IMR-90 (cell line): ENCODE measurements around the gene RAPH1. TPM values are rescaled to one million over a fixed set of nuclear protein-coding genes. Genes with fewer than 3 reads are reported as not detected.

Experiments
- ATAC-seq: fragments of 200-7000 bp; cut with Tn5 transposase; 2 replicates; pipeline ENCODE4 v1.9.1; 2020; ENCODE audit warnings: low read depth, mild to moderate bottlenecking, moderate library complexity
- BruUV-seq: library from RNA; stranded (reverse); fragments of 400-500 nt; replicated peaks from 2 replicates; lab custom pipeline; 2021; lab: Mats Ljungman, UMichigan
- CTCF ChIA-PET: fragments of 300-600 bp; formaldehyde crosslinking; extraction: SDS; loops from one replicate; lab custom pipeline; 2021; ENCODE audit warnings: antibody characterized with exemption; lab: Yijun Ruan, JAX
- POLR2A ChIA-PET: fragments of 300-600 bp; sonication (Branson Sonifier 250); formaldehyde crosslinking; loops from one replicate; lab custom pipeline; 2022; ENCODE audit warnings: antibody characterized with exemption; ENCODE audit not compliant: unreplicated experiment; lab: Charles Lee
- DNase-seq: peaks from one replicate; pipeline ENCODE4 v3.0.0; 2013
- H2AFZ ChIP-seq: replicated peaks from 2 replicates; pipeline ENCODE3; 2013; ENCODE audit warnings: low read length, mild to moderate bottlenecking; ENCODE audit not compliant: poor library complexity
- H2AK5ac ChIP-seq: 2 replicates; pipeline ENCODE4 v1.6.1; 2013; ENCODE audit warnings: low read depth, low read length, inconsistent platforms
- H2AK9ac ChIP-seq: replicated peaks from 2 replicates; pipeline ENCODE3; 2013; ENCODE audit warnings: mild to moderate bottlenecking, low read depth, low read length, moderate library complexity; ENCODE audit not compliant: poor library complexity
- H2BK120ac ChIP-seq: 2 replicates; pipeline ENCODE4 v1.6.1; 2013; ENCODE audit warnings: low read depth, low read length, inconsistent platforms
- H2BK15ac ChIP-seq: 3 replicates; pipeline ENCODE4 v1.6.1; 2013; ENCODE audit warnings: low read depth, low read length, inconsistent platforms
- H2BK20ac ChIP-seq: 2 replicates; pipeline ENCODE4 v1.6.1; 2013; ENCODE audit warnings: low read depth, mild to moderate bottlenecking, inconsistent platforms, low read length, moderate library complexity
- H2BK5ac ChIP-seq: 2 replicates; pipeline ENCODE4 v1.6.1; 2013; ENCODE audit warnings: mild to moderate bottlenecking, low read depth, low read length, inconsistent platforms; ENCODE audit not compliant: poor library complexity, severe bottlenecking
- H3K14ac ChIP-seq: replicated peaks from 2 replicates; pipeline ENCODE4 v1.6.1; 2013; ENCODE audit warnings: low read depth, low read length, inconsistent platforms
- H3K18ac ChIP-seq: 2 replicates; pipeline ENCODE4 v1.6.1; 2013; ENCODE audit warnings: low read depth, low read length, control low read depth
- H3K23ac ChIP-seq: 2 replicates; pipeline ENCODE4 v1.6.1; 2013; ENCODE audit warnings: low read depth, low read length, inconsistent platforms
- H3K27ac ChIP-seq: 2 replicates; pipeline ENCODE4 v1.5.1; 2013; ENCODE audit warnings: mild to moderate bottlenecking, control low read depth, low read length; ENCODE audit not compliant: insufficient read depth
- H3K27me3 ChIP-seq: 2 replicates; pipeline ENCODE4 v1.6.1; 2013; ENCODE audit warnings: low read length; ENCODE audit not compliant: control insufficient read depth, insufficient read depth
- H3K36me3 ChIP-seq: 2 replicates; pipeline ENCODE4 v1.6.1; 2013; ENCODE audit warnings: low read length, mixed read lengths; ENCODE audit not compliant: control insufficient read depth, insufficient read depth
- H3K4ac ChIP-seq: 2 replicates; pipeline ENCODE4 v1.6.1; 2013; ENCODE audit warnings: low read depth, low read length, inconsistent platforms
- H3K4me1 ChIP-seq: 2 replicates; pipeline ENCODE4 v1.6.1; 2013; ENCODE audit warnings: low read length, mixed read lengths; ENCODE audit not compliant: control insufficient read depth, insufficient read depth
- H3K4me2 ChIP-seq: 2 replicates; pipeline ENCODE4 v1.6.1; 2013; ENCODE audit warnings: low read depth, mild to moderate bottlenecking, control low read depth, low read length, moderate library complexity
- H3K4me3 ChIP-seq: 2 replicates; pipeline ENCODE4 v1.5.1; 2013; ENCODE audit warnings: low read depth, mild to moderate bottlenecking, control low read depth, low read length, moderate library complexity; ENCODE audit not compliant: insufficient read depth
- H3K56ac ChIP-seq: 2 replicates; pipeline ENCODE4 v1.6.1; 2013; ENCODE audit warnings: low read length, inconsistent platforms; ENCODE audit not compliant: insufficient read depth; ENCODE audit errors: extremely low read depth
- H3K79me1 ChIP-seq, 2 experiments: 2 replicates each; pipeline ENCODE4 v1.6.1; 2013; ENCODE audit warnings: low read length in 2 of 2, inconsistent platforms in 1 of 2, low read depth in 1 of 2
- H3K9ac ChIP-seq: 2 replicates; pipeline ENCODE4 v1.6.1; 2013; ENCODE audit warnings: low read depth, low read length, control low read depth
- H3K9me1 ChIP-seq: 2 replicates; pipeline ENCODE4 v1.6.1; 2013; ENCODE audit warnings: low read length, inconsistent platforms; ENCODE audit not compliant: insufficient read depth
- H3K9me3 ChIP-seq: 2 replicates; pipeline ENCODE4 v1.6.1; 2013; ENCODE audit warnings: low read length; ENCODE audit not compliant: control insufficient read depth, insufficient read depth
- H4K20me1 ChIP-seq: 2 replicates; pipeline ENCODE4 v1.6.1; 2013; ENCODE audit warnings: low read length, inconsistent platforms; ENCODE audit not compliant: insufficient read depth
- H4K5ac ChIP-seq: 2 replicates; pipeline ENCODE4 v1.6.1; 2013; ENCODE audit warnings: mild to moderate bottlenecking, low read depth, low read length, control low read depth
- H4K8ac ChIP-seq, 2 experiments: 2 replicates each; pipeline ENCODE4 v1.6.1; 2013; ENCODE audit warnings: low read depth in 2 of 2, low read length in 2 of 2, control low read depth in 1 of 2, inconsistent platforms in 1 of 2
- H4K91ac ChIP-seq: 2 replicates; pipeline ENCODE4 v1.6.1; 2013; ENCODE audit warnings: low read depth, low read length, inconsistent platforms; ENCODE audit not compliant: insufficient read depth
- CHD1 ChIP-seq: IDR thresholded peaks from 2 replicates; pipeline ENCODE4 v1.6.1; 2012; ENCODE audit warnings: low read depth, low read length, improper control_type of control experiment
- CTCF ChIP-seq: conservative IDR thresholded peaks from 2 replicates; pipeline ENCODE4 v1.5.1; 2012; ENCODE audit warnings: mild to moderate bottlenecking, low read depth, low read length, improper control_type of control experiment
- ELK1 ChIP-seq: fragments of 150-350 bp; IDR thresholded peaks from 2 replicates; pipeline ENCODE4 v1.6.1; 2016; ENCODE audit warnings: low read depth, mild to moderate bottlenecking, low read length, moderate library complexity, borderline replicate concordance
- FOS ChIP-seq: fragments of 150-350 bp; IDR thresholded peaks from 2 replicates; pipeline ENCODE4 v1.6.1; 2016; ENCODE audit warnings: low read depth, low read length
- MAZ ChIP-seq: IDR thresholded peaks from 2 replicates; pipeline ENCODE4 v1.6.1; 2012; ENCODE audit warnings: low read depth, mild to moderate bottlenecking, low read length, improper control_type of control experiment, moderate library complexity, borderline replicate concordance
- MXI1 ChIP-seq: IDR thresholded peaks from 2 replicates; pipeline ENCODE4 v1.6.1; 2012; ENCODE audit warnings: low read depth, mild to moderate bottlenecking, low read length, moderate library complexity, borderline replicate concordance
- POLR2A ChIP-seq: IDR thresholded peaks from 2 replicates; pipeline ENCODE4 v1.6.1; 2012; ENCODE audit warnings: mild to moderate bottlenecking, low read depth, low read length
- RAD21 ChIP-seq: IDR thresholded peaks from 2 replicates; pipeline ENCODE4 v1.6.1; 2012; ENCODE audit warnings: low read length, improper control_type of control experiment
- RCOR1 ChIP-seq: IDR thresholded peaks from 2 replicates; pipeline ENCODE4 v1.6.1; 2012; ENCODE audit warnings: mild to moderate bottlenecking, low read length, improper control_type of control experiment; ENCODE audit not compliant: insufficient replicate concordance
- SMC3 ChIP-seq: fragments of 150-350 bp; IDR thresholded peaks from 2 replicates; pipeline ENCODE4 v1.6.1; 2016; ENCODE audit warnings: low read depth, mild to moderate bottlenecking, antibody characterized with exemption, low read length, moderate library complexity
- WGBS, 2 experiments: methylation state at CpG; one replicate each; pipeline versions ENCODE4 v1.1.5 to v1.1.7; 2013; ENCODE audit warnings: missing lambda C conversion rate in 2 of 2; ENCODE audit not compliant: insufficient read length in 1 of 2; ENCODE audit errors: extremely low coverage in 2 of 2; 5-methylcytosine and 5-hydroxymethylcytosine counted together
- dilution Hi-C: fragments of 300-500 bp; cut with HindIII; formaldehyde crosslinking; loops from one replicate; pipeline ENCODE4 v1.14.3; 2018; ENCODE audit warnings: low sequenced_read_pairs; ENCODE audit not compliant: unreplicated experiment
- in situ Hi-C: fragments of 300-500 bp; cut with MboI; formaldehyde crosslinking; loops from 3 replicates; pipeline ENCODE4 v1.14.3; 2019; ENCODE audit warnings: low sequenced_read_pairs, inconsistent platforms, mixed read lengths
- intact Hi-C: fragments of 100-400 bp; cut with micrococcal nuclease; formaldehyde crosslinking; loops from 2 replicates; pipeline ENCODE4 v1.10.0; 2022
- polyA plus RNA-seq, 3 experiments: library from polyadenylated mRNA; depleted of rRNA; stranded (reverse); fragments of >200 nt; gene quantifications; 2 replicates each; pipeline ENCODE4 v1.2.3, GENCODE V29; 2012; ENCODE audit warnings: low replicate concordance in 1 of 3
- total RNA-seq: library from RNA; depleted of rRNA; stranded (reverse); fragments of >200 nt; gene quantifications from 2 replicates; pipeline ENCODE4 v1.2.3, GENCODE V29; 2012

The RAPH1 gene
- total and polyA plus RNA-seq, 2 of the 4 experiments (the other 2 are of a cell fraction), result 7.5 to 15.1 TPM

- no TSS peak for BruUV-seq
- Histone ChIP-seq H3K56ac (no peak overlapping the region), H3K4ac (no peak overlapping the region), H3K9ac (no peak overlapping the region), H2BK5ac (no peak overlapping the region), H3K79me1 (no peaks in the 10 kb centered on the region), H2AFZ (no peak overlapping the region), H3K23ac (no peak overlapping the region), H4K20me1 (no peaks in the 10 kb centered on the region), H4K91ac (no peak overlapping the region), H3K36me3 (no peaks in the 10 kb centered on the region), H4K8ac (no peak overlapping the region), H3K18ac (no peak overlapping the region), H3K27me3 (peaks cover 1% of the 10 kb centered on the region; the same call in 1 of the 2 replicates), H2BK120ac (no peak overlapping the region), H2AK9ac (no peak overlapping the region), H3K4me3 (no peak overlapping the region), H3K9me1 (no peaks in the 10 kb centered on the region), H2AK5ac (no peak overlapping the region), H2BK20ac (no peak overlapping the region), H4K5ac (no peak overlapping the region), H3K4me1 (no peaks in the 10 kb centered on the region), H3K9me3 (no peaks in the 10 kb centered on the region), H2BK15ac (no peak overlapping the region), H3K14ac (no peak overlapping the region), H3K27ac (no peak overlapping the region), H3K4me2 (no peak overlapping the region)
- ATAC-seq (no peak), DNase-seq (no peak)
- POLR2A ChIA-PET, result no interaction called here
- CTCF ChIA-PET, result no interaction called here
- TF ChIP-seq RCOR1 (no peak), SMC3 (no peak), FOS (no peak), MXI1 (no peak), POLR2A (no peak), CHD1 (no peak), CTCF (no peak), RAD21 (no peak), MAZ (no peak), ELK1 (no peak)
- WGBS, 2 experiments, result no CpG with 5 or more reads among the region's 2 CpGs
- intact Hi-C loops, result no loop called here
- dilution Hi-C loops, result no loop called here
- in situ Hi-C loops, result no loop called here
These were observed 15.2 kb upstream of the RAPH1 start for GRCh38 chr2:203550266-203550665.
